Psoas muscle (tissue), 8 donors: Measurements from ENCODE around the gene IRX3. TPM values are rescaled to one million over a fixed set of nuclear protein-coding genes. Genes with fewer than 3 reads are reported as not detected.

ENCODE experiments used
- ATAC-seq, 4 donors: fragments of 200-7000 bp; cut with Tn5 transposase; one replicate each; pipeline ENCODE4 v1.9.1; 2020; ENCODE audit warnings: moderate library complexity in 3 of 4, mild to moderate bottlenecking in 2 of 4
- DNase-seq, 2 donors: peaks; one replicate each; pipeline ENCODE4 v3.0.0-alpha.2; 2020
- H3K27ac ChIP-seq: fragments of 200-600 bp; one replicate; pipeline ENCODE4 v1.8.0; 2022
- H3K27me3 ChIP-seq, 3 donors: fragments of 200-600 bp in 1 of 3; one replicate each; pipeline versions ENCODE4 v1.6.1 to v1.8.0; 2013 to 2022; ENCODE audit warnings: low read length in 2 of 3, mild to moderate bottlenecking in 2 of 3, moderate library complexity in 1 of 3; ENCODE audit not compliant: insufficient read depth in 3 of 3
- H3K36me3 ChIP-seq, 2 donors: fragments of 200-600 bp in 1 of 2; one replicate each; pipeline versions ENCODE4 v1.6.1 to v1.8.0; 2013 to 2022; ENCODE audit warnings: low read depth in 1 of 2, mild to moderate bottlenecking in 1 of 2, moderate library complexity in 1 of 2; ENCODE audit not compliant: insufficient read depth in 1 of 2
- H3K4me1 ChIP-seq: fragments of 200-600 bp; one replicate; pipeline ENCODE4 v1.8.0; 2022
- H3K4me3 ChIP-seq: fragments of 200-600 bp; one replicate; pipeline ENCODE4 v1.8.0; 2022; ENCODE audit warnings: mild to moderate bottlenecking
- H3K9me3 ChIP-seq: fragments of 200-600 bp; one replicate; pipeline ENCODE4 v1.8.0; 2022
- WGBS, 3 donors: extraction: QIAGEN DNeasy Blood & Tissue Kit; methylation state at CpG; one replicate each; pipeline versions ENCODE4 v1.1.6 to v1.1.7; 2013; 5-methylcytosine and 5-hydroxymethylcytosine counted together
- intact Hi-C, 2 donors: fragments of 100-400 bp; cut with DNase I; formaldehyde crosslinking; loops; one replicate each; pipeline versions ENCODE4 v1.11.0 to v1.14.2; 2022
- polyA plus RNA-seq, 3 donors: library from polyadenylated mRNA; stranded (reverse); fragments of 200-250 nt; gene quantifications; one replicate each; pipeline ENCODE4 v1.2.3, GENCODE V29; 2013
- total RNA-seq, 4 donors: library from RNA; stranded (reverse); fragmentation: NEBNext Ultra II Directional in 2 of 4; extraction: Animal tissue kit (Norgen Biotek cat#: 25700) in 2 of 4; gene quantifications; one replicate each; pipeline versions ENCODE4 v1.2.1 to v1.2.4, GENCODE V29; 2021 to 2023
- TF ChIP-seq, protein P1 (sequence below): fragments of 200-600 bp; IDR thresholded peaks from one replicate; pipeline ENCODE4 v1.8.0; 2022; ENCODE audit warnings: antibody characterized with exemption
- donor health status: healthy with polysubstance abuse.
- donor health status: DM: no; HTN: no; CAD: no; lungs with moderate emphysema.
- donor health status: Bipolar disorder and iron deficiency.
- donor health status: healthy.
- donor health status: DM: yes; HTN: yes; CAD: no.
- donor health status: DM: no; HTN: no; CAD: no.
- donor health status: DM: no; HTN: no; CAD: no.
- donor health status: DM: yes; HTN: yes; CAD: no.

IRX3 gene
- total and polyA plus RNA-seq, 7 donors: 0.94 to 27.6 (median 9.8) TPM

GRCh38 chr16:54318941-54319340 is 32.4 kb upstream of the IRX3 start:
- Histone ChIP-seq H3K4me1 (no peaks in the 10 kb centered on the region), H3K9me3 (no peaks in the 10 kb centered on the region), H3K36me3 (no peaks in the 10 kb centered on the region), H3K27me3 (no peaks in the 10 kb centered on the region), H3K27ac (no peak overlapping the region), H3K4me3 (no peak overlapping the region)
- DNase-seq (no peak), ATAC-seq (no peak)
- intact Hi-C loops: no loop called here
- WGBS, 3 donors: 91 to 96% (median 94%) methylated on average over 1 of the region's 1 CpG
- TF ChIP-seq, protein P1, sequence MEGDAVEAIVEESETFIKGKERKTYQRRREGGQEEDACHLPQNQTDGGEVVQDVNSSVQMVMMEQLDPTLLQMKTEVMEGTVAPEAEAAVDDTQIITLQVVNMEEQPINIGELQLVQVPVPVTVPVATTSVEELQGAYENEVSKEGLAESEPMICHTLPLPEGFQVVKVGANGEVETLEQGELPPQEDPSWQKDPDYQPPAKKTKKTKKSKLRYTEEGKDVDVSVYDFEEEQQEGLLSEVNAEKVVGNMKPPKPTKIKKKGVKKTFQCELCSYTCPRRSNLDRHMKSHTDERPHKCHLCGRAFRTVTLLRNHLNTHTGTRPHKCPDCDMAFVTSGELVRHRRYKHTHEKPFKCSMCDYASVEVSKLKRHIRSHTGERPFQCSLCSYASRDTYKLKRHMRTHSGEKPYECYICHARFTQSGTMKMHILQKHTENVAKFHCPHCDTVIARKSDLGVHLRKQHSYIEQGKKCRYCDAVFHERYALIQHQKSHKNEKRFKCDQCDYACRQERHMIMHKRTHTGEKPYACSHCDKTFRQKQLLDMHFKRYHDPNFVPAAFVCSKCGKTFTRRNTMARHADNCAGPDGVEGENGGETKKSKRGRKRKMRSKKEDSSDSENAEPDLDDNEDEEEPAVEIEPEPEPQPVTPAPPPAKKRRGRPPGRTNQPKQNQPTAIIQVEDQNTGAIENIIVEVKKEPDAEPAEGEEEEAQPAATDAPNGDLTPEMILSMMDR: no peak

GRCh38 chr16:54317101-54317611 is 30.6 kb upstream of the IRX3 start:
- no peaks in the 10 kb centered on the region for H3K9me3 ChIP-seq
- TF ChIP-seq, protein P1: no peak
- no peak for DNase-seq
- no peak overlapping the region for H3K27ac ChIP-seq
- no peaks in the 10 kb centered on the region for H3K27me3 ChIP-seq
- no peaks in the 10 kb centered on the region for H3K36me3 ChIP-seq
- H3K4me1 ChIP-seq: no peaks in the 10 kb centered on the region
- H3K4me3 ChIP-seq: no peak overlapping the region
- intact Hi-C loops: no loop called here
- ATAC-seq: no peak
- WGBS, 3 donors: 85 to 92% (median 91%) methylated on average over 15 of the region's 15 CpGs

GRCh38 chr16:54316095-54316889 is 29.7 kb upstream of the IRX3 start:
- 80 to 86% (median 85%) methylated on average over 8 of the region's 8 CpGs for whole genome bisulfite sequencing, 3 donors
- Histone ChIP-seq H3K4me3 (no peak overlapping the region), H3K9me3 (no peaks in the 10 kb centered on the region), H3K27ac (no peak overlapping the region), H3K27me3 (no peaks in the 10 kb centered on the region), H3K4me1 (no peaks in the 10 kb centered on the region), H3K36me3 (no peaks in the 10 kb centered on the region)
- TF ChIP-seq, protein P1: no peak
- ATAC-seq (no peak), DNase-seq (no peak)
- intact Hi-C loops: no loop called here

GRCh38 chr16:54313789-54314188 is 27.2 kb upstream of the IRX3 start:
- no peaks in the 10 kb centered on the region for H3K9me3 ChIP-seq
- no peak for ATAC-seq
- intact Hi-C loops: no loop called here
- H3K4me1 ChIP-seq: no peaks in the 10 kb centered on the region
- DNase-seq: no peak
- H3K27ac ChIP-seq: no peak overlapping the region
- TF ChIP-seq, protein P1: no peak
- H3K36me3 ChIP-seq: no peaks in the 10 kb centered on the region
- WGBS, 3 donors: 88 to 91% (median 91%) methylated on average over 4 of the region's 4 CpGs
- no peaks in the 10 kb centered on the region for H3K27me3 ChIP-seq
- no peak overlapping the region for H3K4me3 ChIP-seq
